T-helper 2 cell (primary cell): Measurements from ENCODE around the gene ECE1.
A peak's percentile ranks its signal among the peaks of the same experiment; 100 is the strongest.

Experiments
- DNase-seq, 5 experiments: peaks; one replicate each; pipeline versions ENCODE4 v3.0.0 to v3.0.0-alpha.2; 2012 to 2022

ECE1 gene

GRCh38 chr1:21325231-21325718 lies 35.0 kb upstream of the ECE1 start:
- peak in 1 of 5 experiments; percentile 47 for DNase-seq

- peak in 3 of 5 experiments; percentile 28 to 68 (median 62) for DNase-seq
Measured at GRCh38 chr1:21324368-21325141, 34.3 kb upstream of the ECE1 start.

- no peak for DNase-seq
Measured at GRCh38 chr1:21323091-21323490, 32.8 kb upstream of the ECE1 start.

- no peak for DNase-seq
Measured at GRCh38 chr1:21322681-21323016, 32.4 kb upstream of the ECE1 start.

- DNase-seq, result no peak
Measured at GRCh38 chr1:21321963-21322680, 31.9 kb upstream of the ECE1 start.

- no peak for DNase-seq
Measured at GRCh38 chr1:21320410-21321108, 30.3 kb upstream of the ECE1 start.

- DNase-seq, result no peak
Measured at GRCh38 chr1:21319447-21320407, 29.5 kb upstream of the ECE1 start.

- DNase-seq, result no peak
Measured at GRCh38 chr1:21318714-21319159, 28.5 kb upstream of the ECE1 start.

- no peak for DNase-seq
Measured at GRCh38 chr1:21318057-21318713, 27.9 kb upstream of the ECE1 start.

GRCh38 chr1:21317690-21318043 lies 27.4 kb upstream of the ECE1 start:
- no peak for DNase-seq

- DNase-seq, result no peak
Measured at GRCh38 chr1:21317035-21317689, 26.9 kb upstream of the ECE1 start.

GRCh38 chr1:21314743-21315396 lies 24.6 kb upstream of the ECE1 start:
- no peak for DNase-seq

GRCh38 chr1:21313886-21314721 lies 23.8 kb upstream of the ECE1 start:
- no peak for DNase-seq

- DNase-seq, result no peak
Measured at GRCh38 chr1:21313203-21313885, 23.1 kb upstream of the ECE1 start.

GRCh38 chr1:21312407-21312992 lies 22.2 kb upstream of the ECE1 start:
- no peak for DNase-seq

- DNase-seq, result no peak
Measured at GRCh38 chr1:21311016-21311415, 20.8 kb upstream of the ECE1 start.

- no peak for DNase-seq
Measured at GRCh38 chr1:21308847-21309652, 18.8 kb upstream of the ECE1 start.

- no peak for DNase-seq
Measured at GRCh38 chr1:21308330-21308729, 18.1 kb upstream of the ECE1 start.
